HG03378 (cell line): ENCODE measurements around the gene FN3K.
"Not testable (repeated sequence)": the region's sequence is repeated elsewhere in the genome, so short reads cannot be mapped to it uniquely, and the experiment has no call there.

Experiments
- ATAC-seq: cut with Tn5 transposase; IDR thresholded peaks from one replicate; pipeline ENCODE4 v1.9.1; 2021; ENCODE audit warnings: mild to moderate bottlenecking, moderate library complexity; ENCODE audit not compliant: unreplicated experiment

FN3K gene

DNA sequence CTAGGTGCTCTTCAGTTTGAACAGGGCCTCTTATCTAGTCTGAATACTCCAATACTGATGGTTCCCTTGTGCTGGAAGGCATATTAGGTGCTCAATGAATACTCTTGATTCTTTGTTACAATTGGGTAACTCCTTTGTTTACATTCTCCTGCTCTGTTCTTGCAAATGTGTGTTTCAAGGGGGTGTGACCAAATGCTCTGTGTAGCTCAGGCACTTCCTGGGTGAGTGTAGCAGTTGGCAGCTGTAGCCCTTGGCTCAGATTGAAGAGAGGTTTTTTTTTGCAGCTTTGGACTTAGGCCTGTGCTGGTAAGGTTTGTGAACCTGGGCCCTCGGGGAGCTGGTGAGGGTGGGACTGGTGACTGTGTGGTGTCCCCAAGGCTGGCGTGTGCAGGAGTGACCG is 36.6 kb downstream of the FN3K start:
- no peak for ATAC-seq

DNA sequence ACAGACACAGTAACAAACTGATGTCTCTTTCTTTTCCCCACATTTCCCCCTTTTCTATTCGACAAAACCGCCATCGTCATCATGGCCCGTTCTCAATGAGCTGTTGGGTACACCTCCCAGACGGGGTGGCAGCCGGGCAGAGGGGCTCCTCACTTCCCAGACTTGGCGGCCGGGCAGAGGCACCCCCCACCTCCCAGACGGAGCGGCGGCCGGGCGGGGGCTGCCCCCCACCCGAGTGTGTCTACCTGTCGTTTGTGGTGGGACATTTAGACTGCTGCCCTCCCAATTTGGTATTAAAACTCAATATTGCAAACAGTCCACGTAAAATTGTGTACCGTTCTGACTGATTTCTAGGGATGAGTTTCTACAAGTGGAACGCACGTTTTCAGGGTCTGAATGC is 39.0 kb downstream of the FN3K start:
- ATAC-seq, result not testable (repeated sequence)

DNA sequence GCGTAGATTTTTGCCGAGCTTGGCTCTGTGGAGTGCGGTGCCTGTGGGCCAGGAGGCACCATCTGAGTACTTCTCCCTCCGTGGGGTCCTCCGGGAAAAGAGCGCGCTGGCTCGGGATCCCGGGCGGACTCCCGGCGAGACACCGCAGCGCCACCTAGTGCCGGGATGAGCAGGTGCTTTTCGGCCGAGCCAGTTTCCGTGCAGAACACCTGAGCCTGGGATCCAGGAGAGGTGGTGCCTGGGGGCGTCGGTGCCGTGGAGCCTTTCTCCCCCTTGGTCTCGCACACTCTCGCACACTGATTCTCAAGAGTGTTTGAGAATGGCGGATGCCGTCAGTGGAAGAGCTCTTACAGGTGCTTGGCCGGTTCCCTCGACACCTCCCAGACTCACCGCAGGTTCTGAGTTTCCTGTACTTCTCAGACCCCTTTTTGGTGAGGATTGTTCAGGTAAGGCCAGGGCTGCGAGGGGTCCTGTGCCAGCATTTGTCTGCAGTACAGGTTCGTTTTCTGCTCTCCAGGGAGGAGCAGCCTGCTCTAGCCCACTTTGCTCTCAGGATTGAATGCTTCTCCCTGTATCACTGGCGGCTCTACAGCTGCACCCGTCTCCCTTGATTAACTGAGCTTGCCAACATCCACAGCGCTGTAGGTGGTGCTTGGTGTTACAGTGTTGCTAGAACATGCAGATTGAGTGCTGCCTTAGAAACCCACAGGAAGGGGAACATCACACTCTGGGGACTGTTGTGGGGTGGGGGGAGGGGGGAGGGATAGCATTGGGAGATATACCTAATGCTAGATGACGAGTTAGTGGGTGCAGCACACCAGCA is 39.8 kb downstream of the FN3K start:
- no peak for ATAC-seq

DNA sequence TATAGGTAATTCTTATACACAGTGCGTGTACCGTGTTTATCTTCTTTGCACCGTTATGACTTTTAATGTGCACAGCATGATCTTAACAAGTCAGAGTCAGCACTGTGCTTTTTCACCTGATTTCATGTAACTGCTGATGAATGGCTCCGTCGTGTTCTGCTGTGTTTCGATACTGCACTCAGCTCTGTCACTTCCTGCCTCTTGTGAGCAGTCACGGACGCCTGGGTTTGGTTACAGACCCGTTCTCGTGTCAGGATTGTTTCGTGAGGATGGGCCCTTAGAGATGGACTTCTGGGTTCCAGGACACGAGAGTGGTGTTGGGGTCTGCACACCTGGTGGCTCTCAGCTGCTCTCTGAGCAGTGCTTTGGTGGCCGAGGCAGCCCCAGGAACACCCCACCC is 41.0 kb downstream of the FN3K start:
- no peak for ATAC-seq

DNA sequence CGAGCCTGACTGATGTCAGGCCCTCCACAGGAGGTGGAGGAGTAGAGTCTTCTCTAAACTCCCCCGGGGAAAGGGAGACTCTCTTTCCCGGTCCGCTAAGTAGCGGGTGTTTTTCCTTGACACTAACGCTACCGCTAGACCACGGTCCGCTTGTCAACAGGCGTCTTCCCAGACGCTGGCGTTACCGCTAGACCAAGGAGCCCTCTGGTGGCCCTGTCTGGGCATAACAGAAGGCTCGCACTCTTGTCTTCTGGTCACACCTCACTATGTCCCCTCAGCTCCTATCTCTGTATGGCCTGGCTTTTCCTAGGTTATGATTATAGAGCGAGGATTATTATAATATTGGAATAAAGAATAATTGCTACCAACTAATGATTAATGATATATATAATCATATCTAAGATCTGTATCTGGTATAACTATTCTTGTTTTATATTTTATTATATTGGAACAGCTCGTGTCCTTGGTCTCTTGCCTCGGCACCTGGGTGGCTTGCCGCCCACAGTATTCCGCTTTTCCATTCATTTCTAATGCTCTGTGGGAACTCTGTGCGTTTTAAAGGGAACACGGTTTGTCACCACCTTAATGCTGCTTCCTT is 42.5 kb downstream of the FN3K start:
- ATAC-seq, result not testable (repeated sequence)

DNA sequence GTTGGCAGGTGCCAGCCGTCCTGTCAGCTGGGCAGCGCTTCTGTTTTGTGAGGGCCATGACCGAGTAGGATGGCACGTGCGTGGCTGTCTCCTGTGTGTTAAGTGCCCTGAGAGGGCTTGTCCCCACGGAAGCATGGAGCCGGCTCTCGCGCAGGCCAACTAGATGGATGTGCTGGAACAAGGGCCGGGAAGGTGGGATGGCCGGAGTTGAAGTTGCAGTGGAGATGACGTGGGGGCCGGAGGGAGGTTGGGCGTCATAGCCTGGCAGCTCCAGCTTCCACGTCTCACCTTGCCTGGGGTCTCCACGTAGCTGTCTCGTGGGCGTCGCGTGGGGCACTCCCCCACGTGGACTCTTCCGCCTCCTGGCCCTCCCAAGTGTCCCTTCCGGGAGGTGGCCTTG is 44.1 kb downstream of the FN3K start:
- no peak for ATAC-seq

GRCh38 chr17:82780195-82780594 is 44.8 kb downstream of the FN3K start:
- no peak for ATAC-seq

DNA sequence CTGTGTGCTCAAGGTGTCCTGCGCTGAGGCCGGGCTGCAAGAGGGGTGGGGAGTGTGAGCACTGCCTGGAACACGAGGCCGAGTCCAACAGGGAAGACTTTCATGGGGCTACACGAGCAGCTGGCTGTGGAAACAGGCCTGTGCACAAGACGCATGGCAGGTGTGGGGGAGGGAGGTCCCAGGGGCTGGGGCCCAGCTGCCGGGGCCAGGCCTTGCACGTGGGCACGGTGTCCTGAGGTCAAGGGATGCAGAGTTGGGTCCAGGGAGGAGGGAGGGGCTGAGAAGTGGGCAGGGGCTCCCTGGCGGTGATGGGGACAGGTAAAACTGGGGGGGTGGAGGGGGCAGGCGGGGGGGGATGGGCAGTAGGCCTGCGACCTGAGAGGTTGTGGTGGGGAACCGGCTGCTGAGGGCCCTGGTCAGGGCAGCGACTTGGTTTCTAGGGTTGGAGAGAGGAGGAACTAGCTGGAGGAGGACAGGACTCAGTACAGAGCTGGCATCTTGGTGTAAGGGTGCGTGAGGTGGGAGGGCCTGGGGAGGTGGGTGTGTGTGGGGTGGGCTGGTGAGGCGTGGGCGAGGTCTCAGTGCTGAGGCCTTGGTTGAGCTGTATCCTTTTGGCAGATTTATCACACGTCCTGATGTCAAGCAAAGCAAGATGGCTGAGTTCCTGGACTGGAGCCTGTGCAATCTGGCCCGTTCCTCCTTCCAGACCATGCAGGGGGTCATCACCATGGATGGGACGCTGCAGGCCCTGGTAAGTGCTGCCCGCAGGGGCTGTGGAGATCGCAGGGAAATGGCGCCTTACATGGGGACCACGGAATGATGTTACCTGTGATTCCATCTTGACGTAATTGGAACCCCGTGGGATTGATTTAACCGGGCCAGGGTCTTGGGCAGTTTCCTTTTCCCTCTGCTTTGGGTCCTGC is 45.8 kb downstream of the FN3K start:
- no peak for ATAC-seq

DNA sequence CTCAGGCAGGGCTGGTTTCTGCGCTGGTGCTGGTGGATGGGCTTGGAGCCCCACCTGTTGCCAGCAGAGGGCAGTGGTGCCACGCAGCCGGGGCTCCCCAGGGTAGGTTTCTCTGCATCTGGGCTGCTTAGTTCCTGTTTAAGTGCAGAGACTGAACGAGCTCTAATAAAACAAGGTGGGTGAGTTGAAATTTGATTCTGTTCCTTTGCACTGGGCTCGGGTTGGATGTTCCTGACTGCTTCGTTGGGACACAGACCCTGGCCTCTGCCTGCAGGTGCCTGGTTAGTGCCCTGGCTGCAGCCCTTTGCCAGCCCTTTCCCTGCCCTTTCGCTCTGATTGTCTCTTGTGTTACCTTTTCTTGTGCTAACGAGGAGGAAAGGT is 46.5 kb downstream of the FN3K start:
- ATAC-seq, result no peak

- no peak for ATAC-seq
These were observed 47.3 kb downstream of the FN3K start for GRCh38 chr17:82782657-82783207.

- no peak for ATAC-seq
These were observed 48.1 kb downstream of the FN3K start for GRCh38 chr17:82783498-82783897.

- ATAC-seq, result not testable (repeated sequence)
These were observed 50.2 kb downstream of the FN3K start for GRCh38 chr17:82785581-82785980.

DNA sequence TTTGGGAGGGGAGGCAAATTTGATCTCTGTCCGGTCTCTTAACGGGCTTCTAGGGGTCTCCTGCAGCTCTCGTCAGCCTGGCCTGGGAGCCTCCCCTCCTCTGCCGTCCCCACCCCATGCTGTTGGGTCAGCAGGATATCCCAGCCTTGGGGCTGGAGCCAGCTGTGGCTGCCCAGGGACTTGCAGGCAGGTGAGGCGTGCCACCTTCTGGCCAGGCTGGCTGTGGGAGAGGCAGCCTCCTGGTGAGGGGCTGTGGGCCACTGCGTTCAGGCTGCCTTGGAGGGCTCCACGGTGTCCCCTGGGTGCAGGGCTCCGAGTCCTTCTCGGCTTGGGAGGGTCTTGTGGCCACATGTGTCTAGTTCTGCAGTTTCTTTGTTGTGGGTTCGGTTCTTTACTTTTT is 51.0 kb downstream of the FN3K start:
- ATAC-seq, result no peak

- ATAC-seq, result no peak
These were observed 51.9 kb downstream of the FN3K start for GRCh38 chr17:82787081-82787848.

DNA sequence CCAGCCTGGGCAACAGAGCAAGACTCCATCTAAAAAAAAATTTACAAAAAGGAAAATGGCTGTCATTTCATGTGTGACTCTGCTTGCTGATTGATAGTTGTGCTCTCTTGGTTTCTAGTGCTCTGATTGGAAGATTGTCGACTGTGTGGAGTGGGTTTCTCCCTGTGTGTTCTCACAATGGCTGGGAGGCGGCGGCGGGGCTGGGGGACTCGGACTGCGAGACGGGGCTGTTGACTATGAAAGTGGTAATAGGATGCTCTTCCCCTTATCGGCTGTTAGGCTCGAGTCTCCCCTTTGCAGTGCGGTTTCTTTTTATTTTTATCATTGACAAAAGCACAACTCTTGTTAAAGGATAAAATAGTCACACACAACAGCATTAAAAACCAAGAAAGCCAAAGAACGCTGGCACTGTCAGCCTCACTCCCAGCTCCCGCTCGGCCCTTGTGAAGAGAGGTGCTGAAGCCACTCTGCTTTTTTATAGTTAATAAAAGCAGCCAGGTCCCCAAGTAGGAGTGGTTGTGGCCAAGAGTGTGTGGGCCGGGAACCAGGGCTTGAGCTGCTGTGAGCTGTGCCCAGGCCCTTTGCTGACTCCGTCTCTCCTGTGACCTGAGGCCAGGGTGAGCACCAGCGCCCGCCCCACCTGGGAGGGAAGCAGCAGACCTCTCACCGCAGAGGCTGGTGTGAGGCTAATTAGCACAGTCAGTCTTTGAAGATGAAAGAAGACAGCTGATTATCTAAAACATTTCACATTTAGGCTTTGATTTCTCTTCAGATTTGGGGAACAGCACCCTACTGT is 53.0 kb downstream of the FN3K start:
- no peak for ATAC-seq

- no peak for ATAC-seq
These were observed 53.7 kb downstream of the FN3K start for GRCh38 chr17:82789051-82789592.

GRCh38 chr17:82789806-82790205 is 54.4 kb downstream of the FN3K start:
- no peak for ATAC-seq

DNA sequence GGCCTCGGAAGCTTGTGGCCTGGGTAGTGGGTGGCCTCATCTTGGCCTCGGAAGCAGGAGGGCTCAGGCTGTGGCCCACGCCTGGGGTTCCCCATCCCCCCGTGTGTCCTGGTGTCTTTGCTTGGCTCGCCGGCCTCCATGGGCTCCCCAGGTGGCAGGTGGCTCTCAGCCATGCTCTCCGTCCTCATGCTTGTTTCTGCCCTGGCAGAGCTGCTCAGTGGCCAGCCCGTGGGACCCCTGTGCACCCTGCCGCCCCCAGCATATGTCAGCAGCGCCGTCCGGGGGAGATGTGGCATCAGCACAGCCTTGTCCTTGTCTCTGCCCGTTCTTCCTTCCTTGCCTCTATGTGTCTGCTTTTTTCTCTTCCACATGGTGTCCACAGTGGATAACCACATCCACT is 55.0 kb downstream of the FN3K start:
- no peak for ATAC-seq

DNA sequence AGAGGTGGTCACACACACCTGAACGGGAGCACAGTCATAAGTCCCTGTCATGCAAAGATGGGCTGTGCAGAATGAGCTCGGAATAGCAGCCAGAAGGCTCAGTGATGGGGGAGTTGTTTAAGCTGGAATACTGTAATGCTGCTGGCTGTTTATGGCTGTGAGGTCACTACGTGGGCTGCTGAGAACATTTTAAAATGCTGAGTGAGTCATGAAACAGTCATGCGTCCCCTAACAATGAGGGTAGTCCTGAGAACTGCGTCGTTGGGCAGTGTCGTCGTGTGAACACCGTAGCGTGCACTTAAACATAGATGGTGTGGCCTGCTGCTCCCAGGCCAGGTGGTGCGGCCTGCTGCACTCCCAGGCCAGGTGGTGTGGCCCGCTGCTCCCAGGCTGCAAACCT is 56.1 kb downstream of the FN3K start:
- ATAC-seq, result no peak
